ENCODE results near the gene MPPED1.

Gene MPPED1

DNA sequence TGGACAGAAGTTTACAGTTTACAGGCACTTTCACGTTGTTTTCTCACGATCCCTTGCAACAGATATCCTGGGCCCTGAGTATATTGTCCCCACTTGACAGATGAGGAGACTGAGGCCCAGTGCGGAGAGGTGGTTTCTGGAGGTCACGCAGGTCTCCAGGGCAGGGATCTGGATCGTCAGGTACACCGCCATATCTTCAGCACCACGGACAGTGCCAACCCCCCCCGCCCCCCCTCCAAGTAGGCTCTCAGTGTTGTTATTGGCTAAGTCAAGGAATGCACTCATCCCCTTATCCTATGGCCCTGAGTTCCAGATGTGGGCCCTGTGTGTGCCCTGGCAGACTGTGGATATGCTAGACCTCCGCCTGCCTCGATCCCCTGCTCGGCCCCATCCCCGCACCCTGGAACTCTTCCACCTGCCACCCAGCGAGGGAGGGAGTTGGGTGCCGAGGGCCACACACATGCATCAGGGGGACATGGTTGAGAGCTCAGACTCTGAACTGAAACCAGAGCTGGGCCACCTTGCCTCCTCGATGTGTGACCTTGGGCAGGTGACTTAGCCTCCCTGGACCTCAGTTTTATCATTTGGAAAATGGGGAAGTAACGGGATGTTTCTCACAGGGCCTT, 37.5 kb downstream of the MPPED1 start:
- TF ChIP-seq, protein P1, sequence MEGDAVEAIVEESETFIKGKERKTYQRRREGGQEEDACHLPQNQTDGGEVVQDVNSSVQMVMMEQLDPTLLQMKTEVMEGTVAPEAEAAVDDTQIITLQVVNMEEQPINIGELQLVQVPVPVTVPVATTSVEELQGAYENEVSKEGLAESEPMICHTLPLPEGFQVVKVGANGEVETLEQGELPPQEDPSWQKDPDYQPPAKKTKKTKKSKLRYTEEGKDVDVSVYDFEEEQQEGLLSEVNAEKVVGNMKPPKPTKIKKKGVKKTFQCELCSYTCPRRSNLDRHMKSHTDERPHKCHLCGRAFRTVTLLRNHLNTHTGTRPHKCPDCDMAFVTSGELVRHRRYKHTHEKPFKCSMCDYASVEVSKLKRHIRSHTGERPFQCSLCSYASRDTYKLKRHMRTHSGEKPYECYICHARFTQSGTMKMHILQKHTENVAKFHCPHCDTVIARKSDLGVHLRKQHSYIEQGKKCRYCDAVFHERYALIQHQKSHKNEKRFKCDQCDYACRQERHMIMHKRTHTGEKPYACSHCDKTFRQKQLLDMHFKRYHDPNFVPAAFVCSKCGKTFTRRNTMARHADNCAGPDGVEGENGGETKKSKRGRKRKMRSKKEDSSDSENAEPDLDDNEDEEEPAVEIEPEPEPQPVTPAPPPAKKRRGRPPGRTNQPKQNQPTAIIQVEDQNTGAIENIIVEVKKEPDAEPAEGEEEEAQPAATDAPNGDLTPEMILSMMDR (IDR thresholded peaks at IDR 0.05; ENCODE audit: borderline replicate concordance, extremely low read depth, low read length, poor library complexity, severe bottlenecking), result no peak
- no peak for TF ChIP-seq EZH2 (IDR thresholded peaks at IDR 0.05; ENCODE audit: borderline replicate concordance, low read depth, low read length, severe bottlenecking)
- Histone ChIP-seq H2AFZ (ENCODE audit: low read depth, low read length) (no peak overlapping the region), H3K4me3 (ENCODE audit: low read depth in 1 of 2, low read length in 2 of 2) (no peak overlapping the region), H3K36me3 (ENCODE audit: insufficient read depth, low read length) (no peaks in the 10 kb centered on the region), H3K4me1 (ENCODE audit: insufficient read depth, low read length) (no peaks in the 10 kb centered on the region), H3K27ac (ENCODE audit: low read length) (no peak overlapping the region), H4K20me1 (ENCODE audit: insufficient read depth, low read length) (0 out of 2 replicates have a peak, but pooled peaks cover 3% of the 10 kb centered on the region), H3K27me3 (ENCODE audit: insufficient read depth, low read length, poor library complexity) (no peaks in the 10 kb centered on the region), H3K9me3 (ENCODE audit: insufficient read depth, low read length, severe bottlenecking) (no peaks in the 10 kb centered on the region), H3K4me2 (ENCODE audit: insufficient read depth, low read length) (no peak overlapping the region), H3K9ac (ENCODE audit: low read depth, low read length) (no peak overlapping the region), H3K79me2 (ENCODE audit: insufficient read depth, low read length) (no peaks in the 10 kb centered on the region)
- ATAC-seq (ENCODE audit: insufficient read depth, low read depth) (peak; percentile 80), DNase-seq (peak; percentile 41)

DNA sequence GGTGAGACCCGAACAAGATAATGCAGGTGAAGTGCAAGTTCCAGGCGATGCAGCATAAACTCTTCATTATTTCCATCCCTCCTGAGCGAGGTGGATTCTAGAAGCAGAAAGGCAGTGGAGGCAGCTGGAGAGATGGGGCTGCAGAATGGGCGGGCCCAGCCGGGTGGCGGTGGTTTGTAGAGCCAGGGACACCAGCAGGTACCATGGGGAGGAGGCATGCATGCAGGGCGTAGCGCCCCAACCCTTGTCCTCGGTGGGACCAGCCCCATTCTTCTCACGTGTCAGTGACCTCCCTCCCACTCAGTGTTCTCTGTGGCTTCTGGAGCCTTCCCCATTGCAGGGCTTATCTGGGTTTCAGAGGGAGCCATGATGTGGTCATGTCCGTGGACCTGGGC, 38.0 kb downstream of the MPPED1 start:
- H2AFZ ChIP-seq (ENCODE audit: low read depth, low read length), result no peak overlapping the region
- H3K27me3 ChIP-seq (ENCODE audit: insufficient read depth, low read length, poor library complexity), result no peaks in the 10 kb centered on the region
- no peak for DNase-seq

DNA sequence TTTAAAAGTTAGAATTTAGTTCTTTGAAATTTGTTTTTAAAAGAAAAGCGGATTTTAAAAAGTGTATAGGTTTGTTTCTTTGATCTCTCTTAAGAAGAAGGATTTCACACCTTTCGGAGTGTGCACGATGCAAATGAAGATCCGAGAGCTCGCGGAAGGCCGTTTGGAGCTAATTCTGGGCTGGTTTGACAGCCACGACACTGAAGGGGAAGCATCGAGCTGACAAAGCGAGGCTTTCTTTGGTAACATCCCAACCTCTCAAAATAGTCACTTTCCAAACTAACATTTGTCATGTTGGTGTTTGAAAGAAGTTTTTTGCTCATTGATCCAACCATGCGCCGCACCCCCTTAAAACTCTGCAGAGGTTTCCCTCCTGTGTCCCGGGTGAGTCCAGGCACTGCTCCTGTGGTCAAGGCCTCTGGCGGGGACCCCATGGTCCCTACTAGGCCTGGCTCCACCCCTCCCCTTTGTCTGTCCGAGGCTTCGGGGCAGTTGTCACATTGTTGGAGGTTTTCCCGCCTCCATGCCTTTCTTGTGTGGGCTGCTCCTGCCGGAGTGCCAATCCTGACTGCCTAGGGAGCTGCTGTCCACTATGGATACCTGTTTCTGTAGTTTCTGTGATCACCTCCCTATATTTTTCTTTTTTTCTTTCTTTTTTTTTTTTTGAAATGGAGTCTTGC, 39.7 kb downstream of the MPPED1 start:
- ATAC-seq (ENCODE audit: insufficient read depth, low read depth) (no peak), DNase-seq (no peak)
- no peak overlapping the region for H3K27ac ChIP-seq (ENCODE audit: low read length)
- no peak overlapping the region for H3K4me2 ChIP-seq (ENCODE audit: insufficient read depth, low read length)
- TF ChIP-seq EZH2 (IDR thresholded peaks at IDR 0.05; ENCODE audit: borderline replicate concordance, low read depth, low read length, severe bottlenecking), result no peak
- TF ChIP-seq, protein P1 (IDR thresholded peaks at IDR 0.05; ENCODE audit: borderline replicate concordance, extremely low read depth, low read length, poor library complexity, severe bottlenecking), result no peak
- H2AFZ ChIP-seq (ENCODE audit: low read depth, low read length), result no peak overlapping the region
- H3K9me3 ChIP-seq (ENCODE audit: insufficient read depth, low read length, severe bottlenecking), result no peaks in the 10 kb centered on the region
- no peaks in the 10 kb centered on the region for H3K79me2 ChIP-seq (ENCODE audit: insufficient read depth, low read length)
- H3K36me3 ChIP-seq (ENCODE audit: insufficient read depth, low read length), result no peaks in the 10 kb centered on the region
- peaks cover 3% of the 10 kb centered on the region for H3K27me3 ChIP-seq (ENCODE audit: insufficient read depth, low read length, poor library complexity)
- H4K20me1 ChIP-seq (ENCODE audit: insufficient read depth, low read length), result 0 out of 2 replicates have a peak, but pooled peaks cover 3% of the 10 kb centered on the region
- no peak overlapping the region for H3K9ac ChIP-seq (ENCODE audit: low read depth, low read length)
- no peaks in the 10 kb centered on the region for H3K4me1 ChIP-seq (ENCODE audit: insufficient read depth, low read length)
- no peak overlapping the region for H3K4me3 ChIP-seq (ENCODE audit: low read depth in 1 of 2, low read length in 2 of 2)

More for the DNA sequence above, 38.0 kb downstream of the MPPED1 start:
- Histone ChIP-seq H3K4me2 (ENCODE audit: insufficient read depth, low read length) (no peak overlapping the region), H4K20me1 (ENCODE audit: insufficient read depth, low read length) (0 out of 2 replicates have a peak, but pooled peaks cover 3% of the 10 kb centered on the region), H3K4me3 (ENCODE audit: low read depth in 1 of 2, low read length in 2 of 2) (no peak overlapping the region), H3K4me1 (ENCODE audit: insufficient read depth, low read length) (no peaks in the 10 kb centered on the region), H3K9me3 (ENCODE audit: insufficient read depth, low read length, severe bottlenecking) (no peaks in the 10 kb centered on the region), H3K36me3 (ENCODE audit: insufficient read depth, low read length) (no peaks in the 10 kb centered on the region), H3K9ac (ENCODE audit: low read depth, low read length) (no peak overlapping the region), H3K27ac (ENCODE audit: low read length) (no peak overlapping the region), H3K79me2 (ENCODE audit: insufficient read depth, low read length) (no peaks in the 10 kb centered on the region)
- no peak for TF ChIP-seq EZH2 (IDR thresholded peaks at IDR 0.05; ENCODE audit: borderline replicate concordance, low read depth, low read length, severe bottlenecking)
- TF ChIP-seq, protein P1 (IDR thresholded peaks at IDR 0.05; ENCODE audit: borderline replicate concordance, extremely low read depth, low read length, poor library complexity, severe bottlenecking), result no peak
- ATAC-seq (ENCODE audit: insufficient read depth, low read depth), result no peak
